K562 (cell line): ENCODE results near the gene NME2. TPM values are rescaled to one million over a fixed set of nuclear protein-coding genes. Genes with fewer than 3 reads are reported as not detected.

Experiments
- ELF2 ChIP-seq: fragments of 250-450 bp; sonication (Bioruptor Pico); IDR thresholded peaks from 2 replicates; pipeline ENCODE4 v1.5.0; 2021; ENCODE audit warnings: mild to moderate bottlenecking
- GABPA ChIP-seq: fragments of 200-800 bp; sonication (Bioruptor generic); conservative IDR thresholded peaks from 2 replicates; pipeline ENCODE4 v1.6.1; 2016; ENCODE audit warnings: low read depth, missing genetic modification characterization, missing compliant biosample characterization
- KDM1A ChIP-seq, 2 experiments: fragments of 450-650 bp; IDR thresholded peaks; 2 replicates each; pipeline ENCODE4 v1.6.1; 2016; ENCODE audit warnings: mild to moderate bottlenecking in 2 of 2
- MAFG ChIP-seq: fragments of 450-650 bp; conservative IDR thresholded peaks from 2 replicates; pipeline ENCODE4 v1.6.1; 2016; ENCODE audit warnings: missing genetic modification characterization, missing compliant biosample characterization
- ZKSCAN8 ChIP-seq: fragments of 200-800 bp; sonication (Bioruptor generic); IDR thresholded peaks from 2 replicates; pipeline ENCODE4 v1.6.1; 2016; ENCODE audit warnings: missing genetic modification characterization, missing compliant biosample characterization
- ZNF263 ChIP-seq: sonication (generic); formaldehyde crosslinking; IDR thresholded peaks from 2 replicates; pipeline ENCODE4 v1.8.0; 2022; ENCODE audit warnings: mild to moderate bottlenecking, missing genetic modification reagents, borderline replicate concordance
- ZNF408 ChIP-seq: fragments of 250-450 bp; sonication (Bioruptor Pico); IDR thresholded peaks from 2 replicates; pipeline ENCODE4 v1.4.0; 2020; ENCODE audit warnings: low read depth, mild to moderate bottlenecking, moderate library complexity
- ZNF592 ChIP-seq: fragments of 450-650 bp; IDR thresholded peaks from 2 replicates; pipeline ENCODE4 v1.6.1; 2017; ENCODE audit warnings: antibody characterized with exemption, mild to moderate bottlenecking
- polyA plus RNA-seq, 8 experiments: library from polyadenylated mRNA; depleted of rRNA in 4 of 8; stranded (reverse) in 5 of 8; unstranded in 3 of 8; fragments of >200 nt; fragmentation: Nextera tagmentation in 2 of 8; fragmentation: Illumina TruSeq in 1 of 8; extraction: Ambion mirVana in 2 of 8; extraction: Trizol in 1 of 8; gene quantifications; 2 replicates each; pipeline versions ENCODE4 v1.2.1 to v1.2.3, GENCODE V29; 2011 to 2014; ENCODE audit warnings: inconsistent platforms in 1 of 8, missing spikeins in 1 of 8
- total RNA-seq, 7 experiments: library from RNA; depleted of rRNA in 6 of 7; stranded (reverse); fragments of >200 nt in 6 of 7; fragmentation: Illumina TruSeq in 2 of 7; extraction: Trizol in 2 of 7; gene quantifications; 2 replicates each; pipeline versions ENCODE4 v1.2.1 to v1.2.3, GENCODE V29; 2011 to 2021; ENCODE audit warnings: low replicate concordance in 1 of 7

The NME2 gene
- total and polyA plus RNA-seq, 9 of the 15 experiments (the other 6 are each of a cell fraction or from before 2014, with no cell fraction given), result 684 to 1,202 (median 924) TPM

DNA sequence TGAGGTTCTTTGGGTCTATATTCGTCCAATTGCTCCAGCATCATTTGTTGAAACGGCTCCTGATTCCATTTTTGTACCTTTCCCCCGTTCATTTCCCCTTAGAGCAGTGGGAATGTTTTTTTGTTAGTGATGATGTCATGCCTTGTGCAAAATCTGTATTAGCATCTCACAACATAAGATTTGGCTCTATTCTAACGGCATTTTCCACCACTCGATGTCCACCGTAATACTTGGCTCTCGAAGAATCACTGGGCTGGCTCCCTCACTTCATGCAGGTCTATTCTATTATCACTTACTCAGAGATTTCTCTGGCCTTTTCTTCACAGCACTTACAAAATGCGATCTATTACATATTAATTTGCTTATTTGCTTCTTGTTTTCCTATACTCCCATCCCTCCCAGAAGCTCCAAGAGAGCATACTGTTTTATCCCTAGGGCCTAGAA is 13.4 kb upstream of the NME2 start (continued):
- TF ChIP-seq MAFG (tag) (0 out of 2 replicates have a peak, but pooled peaks have one; percentile 19), ZNF263 (no peak), GABPA (tag) (peak; percentile 72; the same call in 1 of the 2 replicates), ELF2 (CRISPR knock-in tag) (no peak), ZKSCAN8 (0 out of 2 replicates have a peak, but pooled peaks have one; percentile 16), KDM1A (IDR thresholded peaks at IDR 0.05) (peak in 1 of 2 experiments; percentile 11; a peak in 1 of 4 replicates), ZNF408 (no peak), ZNF592 (peak; percentile 52; the same call in 1 of the 2 replicates)
